B cell (primary cell): Measurements from ENCODE around the gene MLXIP. TPM values are rescaled to one million over a fixed set of nuclear protein-coding genes. Genes with fewer than 3 reads are reported as not detected.
A peak's percentile ranks its signal among the peaks of the same experiment; 100 is the strongest.

Experiments used
- ATAC-seq: fragments of 200-7000 bp; cut with Tn5 transposase; one replicate; pipeline ENCODE4 v1.10.0; 2021; ENCODE audit warnings: low read depth, mild to moderate bottlenecking, moderate number of reproducible peaks, moderate library complexity
- CTCF ChIA-PET: fragments of 350-600 bp; sonication (Branson Sonifier 250); formaldehyde crosslinking; loops from one replicate; lab custom pipeline; 2021; ENCODE audit warnings: antibody characterized with exemption, inconsistent platforms; lab: Charles Lee
- POLR2A ChIA-PET: fragments of 350-600 bp; sonication (Branson Sonifier 250); formaldehyde crosslinking; loops from one replicate; lab custom pipeline; 2021; ENCODE audit warnings: antibody characterized with exemption; lab: Charles Lee
- DNase-seq: peaks from one replicate; pipeline ENCODE4 v3.0.0; 2013
- H2AFZ ChIP-seq: 2 replicates; pipeline ENCODE4 v1.6.1; 2012; ENCODE audit warnings: mild to moderate bottlenecking, low read depth, low read length; ENCODE audit not compliant: insufficient read depth, poor library complexity, severe bottlenecking
- H3K27ac ChIP-seq, 2 donors: 1 replicate in 1 of 2; 2 replicates in 1 of 2; pipeline ENCODE4 v1.5.1; 2012 to 2013; ENCODE audit warnings: low read length in 2 of 2, mild to moderate bottlenecking in 2 of 2, moderate library complexity in 1 of 2
- H3K27me3 ChIP-seq, 4 experiments: fragments of 200-600 bp in 1 of 4; sonication (generic) in 1 of 4; replicated peaks in 1 of 4; 1 replicate in 2 of 4; 2 replicates in 2 of 4; pipeline versions ENCODE4 v1.6.1 to v1.7.0; 2013 to 2016; ENCODE audit warnings: low read length in 3 of 4, mild to moderate bottlenecking in 2 of 4, mixed read lengths in 1 of 4, moderate library complexity in 1 of 4; ENCODE audit not compliant: insufficient read depth in 4 of 4, control insufficient read depth in 3 of 4; ENCODE audit errors: control extremely low read depth in 1 of 4
- H3K36me3 ChIP-seq, 2 experiments: replicated peaks in 1 of 2; 1 replicate in 1 of 2; 2 replicates in 1 of 2; pipeline versions ENCODE4 v1.6.1 to v1.7.1; 2013; ENCODE audit warnings: low read length in 1 of 2; ENCODE audit not compliant: insufficient read depth in 2 of 2, control insufficient read depth in 1 of 2; ENCODE audit errors: control extremely low read depth in 1 of 2, extremely low read depth in 1 of 2
- H3K4me1 ChIP-seq, 2 donors: fragments of 200-600 bp in 1 of 2; sonication (generic) in 1 of 2; 1 replicate in 1 of 2; 2 replicates in 1 of 2; pipeline versions ENCODE4 v1.5.1 to v1.6.1; 2013 to 2017; ENCODE audit warnings: low read length in 2 of 2; ENCODE audit not compliant: control insufficient read depth in 2 of 2, insufficient read depth in 2 of 2
- H3K4me2 ChIP-seq: replicated peaks from 2 replicates; pipeline ENCODE3; 2012; ENCODE audit warnings: mild to moderate bottlenecking, low read depth, low read length; ENCODE audit not compliant: poor library complexity, severe bottlenecking
- H3K4me3 ChIP-seq, 5 experiments: fragments of 200-600 bp in 1 of 5; sonication (generic) in 1 of 5; 1 replicate in 3 of 5; 2 replicates in 2 of 5; pipeline versions ENCODE4 v1.5.1 to v1.7.0; 2011 to 2016; ENCODE audit warnings: low read length in 4 of 5, mild to moderate bottlenecking in 4 of 5, low read depth in 2 of 5, control low read depth in 1 of 5, moderate library complexity in 1 of 5; ENCODE audit not compliant: insufficient read depth in 1 of 5; ENCODE audit errors: control extremely low read depth in 1 of 5, extremely low read depth in 1 of 5
- H3K79me2 ChIP-seq: fragments of 200-600 bp; sonication (generic); one replicate; pipeline ENCODE4 v1.6.0; 2016; ENCODE audit warnings: low read length; ENCODE audit not compliant: control insufficient read depth, insufficient read depth
- H3K9ac ChIP-seq: fragments of 200-600 bp; sonication (generic); 2 replicates; pipeline ENCODE4 v1.6.1; 2017; ENCODE audit warnings: mild to moderate bottlenecking, low read length, moderate library complexity
- H3K9me3 ChIP-seq, 3 donors: one replicate each; pipeline versions ENCODE4 v1.6.1 to v1.7.1; 2013; ENCODE audit warnings: low read length in 2 of 3; ENCODE audit not compliant: control insufficient read depth in 2 of 3, insufficient read depth in 1 of 3; ENCODE audit errors: control extremely low read depth in 1 of 3
- H4K20me1 ChIP-seq: 2 replicates; pipeline ENCODE4 v1.6.0; 2012; ENCODE audit warnings: mild to moderate bottlenecking, low read length; ENCODE audit not compliant: insufficient read depth, control insufficient read depth, poor library complexity, severe bottlenecking
- H3K27ac Mint-ChIP-seq: one replicate; pipeline ENCODE4 v1.8.0; 2021; ENCODE audit warnings: mixed read lengths
- H3K27me3 Mint-ChIP-seq: one replicate; pipeline ENCODE4 v1.8.0; 2021; ENCODE audit warnings: mixed read lengths
- H3K4me1 Mint-ChIP-seq: one replicate; pipeline ENCODE4 v1.8.0; 2021; ENCODE audit warnings: mixed read lengths
- H3K4me3 Mint-ChIP-seq: one replicate; pipeline ENCODE4 v1.8.0; 2021; ENCODE audit warnings: mixed read lengths
- H3K9me3 Mint-ChIP-seq: one replicate; pipeline ENCODE4 v1.8.0; 2022; ENCODE audit warnings: mixed read lengths; ENCODE audit not compliant: insufficient read depth
- CTCF ChIP-seq: fragments of 200-600 bp; IDR thresholded peaks from one replicate; pipeline ENCODE4 v1.8.0; 2022; ENCODE audit warnings: antibody characterized with exemption, mild to moderate bottlenecking
- EZH2 ChIP-seq: IDR thresholded peaks from 2 replicates; pipeline ENCODE4 v1.6.1; 2012; ENCODE audit warnings: borderline replicate concordance, low read depth, mild to moderate bottlenecking, moderate library complexity, low read length; ENCODE audit not compliant: insufficient read depth, poor library complexity, severe bottlenecking
- WGBS: methylation state at CpG from one replicate; pipeline ENCODE4 v1.1.5; 2013; ENCODE audit warnings: missing lambda C conversion rate; ENCODE audit not compliant: insufficient coverage; 5-methylcytosine and 5-hydroxymethylcytosine counted together
- intact Hi-C: fragments of 100-400 bp; cut with micrococcal nuclease; formaldehyde crosslinking; loops from one replicate; pipeline ENCODE4 v1.10.0; 2022
- polyA plus RNA-seq: library from polyadenylated mRNA; depleted of rRNA; stranded (reverse); fragments of >200 nt; gene quantifications from 2 replicates; pipeline ENCODE4 v1.2.3, GENCODE V29; 2012
- total RNA-seq, 2 donors: library from RNA; stranded (reverse); fragments of 120-200 nt in 1 of 2; gene quantifications; 1 replicate in 1 of 2; 2 replicates in 1 of 2; pipeline versions ENCODE4 v1.2.3 to v1.2.4, GENCODE V29; 2013 to 2022

The MLXIP gene
- total and polyA plus RNA-seq, 2 donors (not counting 1 experiment from before 2014, with no cell fraction given), result 28.1 to 91.2 TPM

GRCh38 chr12:122081083-122081696 lies 2.6 kb downstream of the MLXIP start:
- peaks cover 69% of the 10 kb centered on the region for H3K4me1 Mint-ChIP-seq
- peak overlapping the region; percentile 89 for H3K27ac Mint-ChIP-seq
- Histone ChIP-seq H3K27ac (peak overlapping the region; percentile 25 to 74), H3K79me2 (peaks cover 77% of the 10 kb centered on the region), H3K36me3 (peaks cover 0 to 11% of the 10 kb centered on the region in 2 experiments), H4K20me1 (peaks cover 36% of the 10 kb centered on the region), H3K9me3 (no peaks in the 10 kb centered on the region), H3K4me1 (peaks cover 57 to 75% of the 10 kb centered on the region in 2 donors), H2AFZ (peak overlapping the region; percentile 14), H3K9ac (peak overlapping the region; percentile 74), H3K27me3 (no peaks in the 10 kb centered on the region), H3K4me2 (peak overlapping the region; percentile 81), H3K4me3 (peak overlapping the region; percentile 9 to 69 (median 39))
- 42% methylated on average over 4 of the region's 9 CpGs for WGBS
- ChIA-PET POLR2A (interaction anchor here (0.5 to 3.4 kb wide), 9 partner anchors 13 to 1412 kb away, joined by 3 to 23 read pairs (median 3); partner anchors contain the start of gene BCL7A), CTCF (interaction anchor here (0.8 to 5.9 kb wide), 9 partner anchors 9 to 287 kb away, joined by 3 to 58 read pairs (median 6); partner anchors contain the start of gene RHOF)
- no peak for TF ChIP-seq EZH2
- TF ChIP-seq CTCF, result no peak
- DNase-seq (no peak), ATAC-seq (no peak)
- no peaks in the 10 kb centered on the region for H3K9me3 Mint-ChIP-seq
- peak overlapping the region; percentile 92 for H3K4me3 Mint-ChIP-seq
- no peaks in the 10 kb centered on the region for H3K27me3 Mint-ChIP-seq
- intact Hi-C loops, result loop anchor here (5.0 kb wide), 2 partner anchors 41 to 279 kb away; partner anchors contain the start of gene SETD1B

DNA sequence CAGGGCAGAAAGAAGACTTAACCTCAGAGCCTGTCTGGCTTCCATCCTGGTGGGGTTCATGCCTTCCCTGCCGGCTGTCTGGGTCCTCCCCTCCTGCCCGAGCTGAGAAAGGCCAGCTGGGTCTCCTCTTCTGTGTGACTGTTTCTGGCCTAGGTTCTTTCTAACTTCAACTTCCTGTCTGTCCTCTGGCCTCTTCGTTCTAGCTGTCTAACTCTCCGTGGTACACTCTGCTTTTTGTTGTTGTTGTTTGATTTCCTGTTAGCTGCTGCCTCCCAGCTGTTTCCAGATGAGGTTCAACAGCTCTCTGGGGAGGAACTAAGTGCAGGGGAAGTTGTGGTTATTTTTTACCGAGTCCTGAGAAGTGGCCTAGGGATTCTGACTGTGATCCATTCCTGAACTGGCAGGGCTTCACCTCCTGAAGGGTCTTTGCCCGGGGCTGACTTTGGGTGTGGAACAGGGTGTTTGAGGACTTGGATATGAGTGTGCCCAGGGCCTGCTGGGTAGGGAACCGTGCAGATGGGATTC lies 3.2 kb downstream of the MLXIP start:
- Histone ChIP-seq H3K4me1 (peaks cover 52 to 75% of the 10 kb centered on the region in 2 donors), H3K79me2 (peaks cover 83% of the 10 kb centered on the region), H3K27me3 (no peaks in the 10 kb centered on the region), H3K4me2 (peak overlapping the region; percentile 81), H4K20me1 (peaks cover 36% of the 10 kb centered on the region), H3K9ac (peak overlapping the region; percentile 74), H2AFZ (peak overlapping the region; percentile 14), H3K4me3 (peak overlapping the region; percentile 9 to 69 (median 35)), H3K9me3 (no peaks in the 10 kb centered on the region), H3K27ac (peak overlapping the region; percentile 25 to 74), H3K36me3 (peaks cover 0 to 14% of the 10 kb centered on the region in 2 experiments)
- peaks cover 69% of the 10 kb centered on the region for H3K4me1 Mint-ChIP-seq
- ATAC-seq, result peak; percentile 26
- H3K4me3 Mint-ChIP-seq, result peak overlapping the region; percentile 92
- TF ChIP-seq EZH2 (no peak), CTCF (no peak)
- no peaks in the 10 kb centered on the region for H3K9me3 Mint-ChIP-seq
- CTCF ChIA-PET, result interaction anchor here (0.8 to 5.9 kb wide), 8 partner anchors 14 to 50 kb away, joined by 3 to 58 read pairs (median 6); no protein-coding TSS in a partner anchor
- no peaks in the 10 kb centered on the region for H3K27me3 Mint-ChIP-seq
- peak; percentile 74 for DNase-seq
- POLR2A ChIA-PET, result interaction anchor here (0.5 to 3.4 kb wide), 7 partner anchors 13 to 367 kb away, joined by 3 to 23 read pairs (median 4); partner anchors contain the start of gene BCL7A
- WGBS, result 0% methylated on average over 6 of the region's 7 CpGs
- intact Hi-C loops, result loop anchor here (1.0 to 5.0 kb wide), 3 partner anchors 41 to 279 kb away; partner anchors contain the start of genes CFAP251 and SETD1B
- H3K27ac Mint-ChIP-seq, result peak overlapping the region; percentile 89
